Stimulated activated CD8-positive, alpha-beta memory T cell treated with anti-CD3 and anti-CD28 coated beads, Interleukin-15, amount 100 ng/mL, for 1 hour (primary cell): ENCODE measurements around the gene SCIN.
"Not testable (repeated sequence)": the region's sequence is repeated elsewhere in the genome, so short reads cannot be mapped to it uniquely, and the experiment has no call there.

ENCODE experiments used
- DNase-seq: peaks from one replicate; pipeline ENCODE4 v3.0.0-alpha.2; 2020; ENCODE audit warnings: low read depth

The SCIN gene

GRCh38 chr7:12612622-12613021 lies 42.1 kb downstream of the SCIN start:
- DNase-seq, result no peak

GRCh38 chr7:12619461-12620069 lies 49.0 kb downstream of the SCIN start:
- DNase-seq, result no peak

GRCh38 chr7:12620371-12620770 lies 49.9 kb downstream of the SCIN start:
- DNase-seq, result no peak

GRCh38 chr7:12623223-12623622 lies 52.7 kb downstream of the SCIN start:
- DNase-seq, result no peak

- no peak for DNase-seq
Measured at GRCh38 chr7:12623885-12624498, 53.5 kb downstream of the SCIN start.

- no peak for DNase-seq
Measured at GRCh38 chr7:12625836-12626235, 55.3 kb downstream of the SCIN start.

- DNase-seq, result no peak
Measured at GRCh38 chr7:12629816-12630512, 59.4 kb downstream of the SCIN start.

- no peak for DNase-seq
Measured at GRCh38 chr7:12630513-12630819, 59.9 kb downstream of the SCIN start.

GRCh38 chr7:12633582-12633981 lies 63.1 kb downstream of the SCIN start:
- no peak for DNase-seq

GRCh38 chr7:12635830-12636229 lies 65.3 kb downstream of the SCIN start:
- DNase-seq, result no peak

- DNase-seq, result no peak
Measured at GRCh38 chr7:12637328-12637727, 66.8 kb downstream of the SCIN start.

- DNase-seq, result no peak
Measured at GRCh38 chr7:12637819-12638592, 67.5 kb downstream of the SCIN start.

- DNase-seq, result no peak
Measured at GRCh38 chr7:12638851-12639456, 68.4 kb downstream of the SCIN start.

- DNase-seq, result no peak
Measured at GRCh38 chr7:12640299-12641096, 70.0 kb downstream of the SCIN start.

- DNase-seq, result no peak
Measured at GRCh38 chr7:12641196-12641595, 70.7 kb downstream of the SCIN start.

GRCh38 chr7:12642508-12642907 lies 72.0 kb downstream of the SCIN start:
- DNase-seq, result no peak

GRCh38 chr7:12643001-12643643 lies 72.6 kb downstream of the SCIN start:
- DNase-seq, result no peak

- no peak for DNase-seq
Measured at GRCh38 chr7:12643644-12644043, 73.1 kb downstream of the SCIN start.

GRCh38 chr7:12645212-12645611 lies 74.7 kb downstream of the SCIN start:
- not testable (repeated sequence) for DNase-seq

GRCh38 chr7:12646139-12646538 lies 75.6 kb downstream of the SCIN start:
- DNase-seq, result no peak
